Measurements from ENCODE around the gene ABR. TPM values are rescaled to one million over a fixed set of nuclear protein-coding genes. Genes with fewer than 3 reads are reported as not detected.
A peak's percentile ranks its signal among the peaks of the same experiment; 100 is the strongest.

The ABR gene
- total RNA-seq, 1 donor from 2014 or later: 92.7 TPM

DNA sequence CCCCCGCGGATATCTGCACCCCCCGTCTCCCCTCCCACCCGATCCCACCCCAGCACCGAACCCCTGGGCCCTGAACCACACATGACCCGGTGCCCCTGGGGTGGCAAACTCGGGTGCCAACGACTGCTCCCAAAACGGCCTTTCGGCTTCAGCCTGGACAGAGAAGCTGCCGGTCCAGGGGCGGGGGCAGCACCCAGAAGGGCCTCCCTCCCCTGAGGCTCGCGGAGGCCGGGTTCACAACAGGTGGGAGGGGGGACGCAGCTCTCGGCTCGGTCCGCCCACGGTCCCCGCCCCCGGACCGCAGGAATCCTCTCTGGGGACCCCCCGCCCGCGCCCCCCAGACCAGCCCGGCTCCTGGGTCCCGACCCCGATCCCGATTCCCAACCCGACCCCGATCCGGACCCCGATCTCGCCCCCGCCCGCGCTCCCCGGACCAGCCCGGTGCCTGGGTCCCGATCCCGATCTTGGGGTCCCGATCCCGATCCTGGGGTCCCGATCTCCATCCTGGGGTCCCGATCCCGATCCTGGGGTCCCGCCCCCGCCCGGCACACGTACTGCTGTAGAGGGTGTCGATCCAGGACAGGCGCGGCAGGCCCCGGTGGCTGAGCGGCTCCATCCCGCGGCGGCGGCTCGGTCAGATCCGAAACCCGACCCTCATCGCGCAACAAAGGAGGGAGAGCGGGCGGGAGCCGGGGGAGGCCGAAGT lies 516 bp downstream of the ABR start:
- no peak for TF ChIP-seq EZH2 (IDR thresholded peaks at IDR 0.05)
- TF ChIP-seq EZH2phosphoT487 (IDR thresholded peaks at IDR 0.05): no peak
- no peak for TF ChIP-seq CTCF (IDR thresholded peaks at IDR 0.05)
- Mint-ChIP-seq H3K4me3 (peak overlapping the region; percentile 88), H3K27ac (no peak overlapping the region), H3K27me3 (ENCODE audit: insufficient read depth, low read depth) (peaks cover 8% of the 10 kb centered on the region), H3K36me3 (peaks cover 2% of the 10 kb centered on the region), H3K4me1 (peaks cover 43% of the 10 kb centered on the region), H3K9me3 (no peaks in the 10 kb centered on the region)
- Histone ChIP-seq H3F3A (ENCODE audit: low read depth) (peaks cover 26% of the 10 kb centered on the region), H3K79me2 (ENCODE audit: low read depth) (peaks cover 8% of the 10 kb centered on the region), H3K4me1 (peaks cover 34% of the 10 kb centered on the region), H3K36me3 (no peaks in the 10 kb centered on the region), H2AFZ (replicated peaks) (peak overlapping the region; percentile 85), H3K4me3 (peak overlapping the region; percentile 97), H3K4me2 (peak overlapping the region; percentile 92), H3K27ac (no peak overlapping the region), H3K9ac (peak overlapping the region; percentile 64), H4K20me1 (ENCODE audit: low read depth) (peaks cover 58% of the 10 kb centered on the region), H3K9me3 (ENCODE audit: low read depth) (no peaks in the 10 kb centered on the region), H3K27me3 (peaks cover 48% of the 10 kb centered on the region)
- peak; percentile 89 for DNase-seq (ENCODE audit: low spot score)

GRCh38 chr17:1177016-1177700 lies 2.6 kb downstream of the ABR start:
- no peak for DNase-seq (ENCODE audit: low spot score)
- Histone ChIP-seq H2AFZ (replicated peaks) (no peak overlapping the region), H3F3A (ENCODE audit: low read depth) (peaks cover 15% of the 10 kb centered on the region), H3K4me3 (no peak overlapping the region), H3K4me2 (no peak overlapping the region), H3K9me3 (ENCODE audit: low read depth) (no peaks in the 10 kb centered on the region), H3K4me1 (peaks cover 24% of the 10 kb centered on the region), H3K27me3 (peaks cover 39% of the 10 kb centered on the region), H3K9ac (no peak overlapping the region), H3K27ac (no peak overlapping the region), H3K79me2 (ENCODE audit: low read depth) (peaks cover 8% of the 10 kb centered on the region), H4K20me1 (ENCODE audit: low read depth) (peaks cover 56% of the 10 kb centered on the region), H3K36me3 (no peaks in the 10 kb centered on the region)
- Mint-ChIP-seq H3K36me3 (peaks cover 5% of the 10 kb centered on the region), H3K27ac (no peak overlapping the region), H3K27me3 (ENCODE audit: insufficient read depth, low read depth) (peaks cover 7% of the 10 kb centered on the region), H3K9me3 (no peaks in the 10 kb centered on the region), H3K4me3 (peak overlapping the region; percentile 88), H3K4me1 (peaks cover 38% of the 10 kb centered on the region)
- TF ChIP-seq CTCF (IDR thresholded peaks at IDR 0.05) (no peak), EZH2phosphoT487 (IDR thresholded peaks at IDR 0.05) (no peak), EZH2 (IDR thresholded peaks at IDR 0.05) (no peak)

DNA sequence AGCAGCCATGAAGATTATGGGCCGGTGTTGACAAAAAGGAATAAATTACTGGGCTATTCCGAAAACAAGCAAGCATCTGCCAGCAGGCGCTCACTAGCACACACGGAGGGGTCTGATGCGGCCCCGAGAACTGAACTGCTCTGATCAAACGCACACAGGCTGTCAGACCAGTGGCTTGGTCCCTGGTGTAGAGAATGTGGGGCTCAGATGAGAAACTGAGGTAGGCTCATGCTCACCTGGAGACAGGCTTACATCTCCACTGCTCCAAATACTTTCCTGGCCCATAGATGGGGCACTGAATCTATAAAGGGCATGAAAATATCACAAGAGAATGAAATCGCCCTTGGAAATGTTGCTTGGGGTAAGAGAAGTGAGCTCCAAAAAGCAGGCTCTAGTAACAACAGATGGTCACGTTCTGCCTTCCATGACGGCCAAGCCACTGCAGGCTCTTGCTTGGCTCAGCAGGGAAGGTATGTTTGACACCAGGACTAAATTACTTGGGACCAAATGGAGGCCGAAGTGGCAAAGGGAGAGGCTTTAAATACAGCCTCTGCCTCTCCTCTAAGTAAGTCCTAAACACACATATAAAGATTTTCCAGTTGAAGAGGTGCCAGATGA lies 5.4 kb downstream of the ABR start:
- no peak overlapping the region for H3K4me2 ChIP-seq

More for the DNA sequence above, 5.4 kb downstream of the ABR start:
- Mint-ChIP-seq H3K27ac (no peak overlapping the region), H3K27me3 (ENCODE audit: insufficient read depth, low read depth) (peaks cover 8% of the 10 kb centered on the region), H3K4me3 (no peak overlapping the region), H3K9me3 (no peaks in the 10 kb centered on the region), H3K36me3 (peaks cover 7% of the 10 kb centered on the region), H3K4me1 (peaks cover 44% of the 10 kb centered on the region)
- Histone ChIP-seq H3K27me3 (peaks cover 13% of the 10 kb centered on the region), H3K9ac (no peak overlapping the region), H3K36me3 (no peaks in the 10 kb centered on the region), H3K4me1 (peaks cover 8% of the 10 kb centered on the region), H3K4me3 (no peak overlapping the region), H3K79me2 (ENCODE audit: low read depth) (peaks cover 8% of the 10 kb centered on the region), H4K20me1 (ENCODE audit: low read depth) (peaks cover 71% of the 10 kb centered on the region), H3F3A (ENCODE audit: low read depth) (no peaks in the 10 kb centered on the region), H3K27ac (no peak overlapping the region), H2AFZ (replicated peaks) (no peak overlapping the region), H3K9me3 (ENCODE audit: low read depth) (no peaks in the 10 kb centered on the region)
- no peak for DNase-seq (ENCODE audit: low spot score)
- TF ChIP-seq CTCF (IDR thresholded peaks at IDR 0.05) (no peak), EZH2phosphoT487 (IDR thresholded peaks at IDR 0.05) (no peak), EZH2 (IDR thresholded peaks at IDR 0.05) (no peak)
